GM18907 (cell line): ENCODE data around the gene AP1M1.

ENCODE experiments used
- ATAC-seq: cut with Tn5 transposase; IDR thresholded peaks from one replicate; pipeline ENCODE4 v1.9.1; 2021; ENCODE audit warnings: mild to moderate bottlenecking, moderate library complexity; ENCODE audit not compliant: unreplicated experiment

AP1M1 gene

GRCh38 chr19:16185123-16185767, 12.5 kb upstream of the AP1M1 start, which contains the start of gene FAM32A:
FAM32A (plus strand) TSS chr19:16185410; CDS start chr19:16185443, 33 bp downstream.
- ATAC-seq = peak; percentile 85

GRCh38 chr19:16185768-16186123, 12.0 kb upstream of the AP1M1 start:
- ATAC-seq = peak; percentile 14

GRCh38 chr19:16188521-16188920, 9.2 kb upstream of the AP1M1 start:
- ATAC-seq = no peak

GRCh38 chr19:16190198-16190597, 7.5 kb upstream of the AP1M1 start:
- ATAC-seq = no peak

- ATAC-seq = no peak
These were observed 7.0 kb upstream of the AP1M1 start for GRCh38 chr19:16190736-16191135.

- ATAC-seq = no peak
These were observed 6.3 kb upstream of the AP1M1 start for GRCh38 chr19:16191216-16191908.

GRCh38 chr19:16193466-16193865, 4.2 kb upstream of the AP1M1 start:
- ATAC-seq = no peak

- ATAC-seq = no peak
These were observed 506 bp upstream of the AP1M1 start for GRCh38 chr19:16197188-16197621.

- peak; percentile 4 for ATAC-seq
These were observed 600 bp downstream of the AP1M1 start for GRCh38 chr19:16198370-16198651.

GRCh38 chr19:16199275-16199932, 1.7 kb downstream of the AP1M1 start:
- ATAC-seq = no peak

- ATAC-seq = no peak
These were observed 2.6 kb downstream of the AP1M1 start for GRCh38 chr19:16200038-16201010.

- no peak for ATAC-seq
These were observed 3.3 kb downstream of the AP1M1 start for GRCh38 chr19:16201011-16201391.

- no peak for ATAC-seq
These were observed 4.9 kb downstream of the AP1M1 start for GRCh38 chr19:16202320-16203255.

GRCh38 chr19:16203256-16204004, 5.7 kb downstream of the AP1M1 start:
- no peak for ATAC-seq

- ATAC-seq = no peak
These were observed 6.2 kb downstream of the AP1M1 start for GRCh38 chr19:16204005-16204294.

- ATAC-seq = no peak
These were observed 7.7 kb downstream of the AP1M1 start for GRCh38 chr19:16205205-16206045.

- ATAC-seq = no peak
These were observed 8.4 kb downstream of the AP1M1 start for GRCh38 chr19:16206046-16206605.

GRCh38 chr19:16206637-16207036, 8.9 kb downstream of the AP1M1 start:
- ATAC-seq = no peak
